CD14-positive monocyte (primary cell): ENCODE measurements around the gene DNAH14. TPM values are rescaled to one million over a fixed set of nuclear protein-coding genes. Genes with fewer than 3 reads are reported as not detected.

Experiments used
- DNase-seq, 3 donors: peaks; one replicate each; pipeline ENCODE4 v3.0.0-alpha.2; 2011 to 2022
- H2AFZ ChIP-seq: 2 replicates; pipeline ENCODE4 v1.6.0; 2012; ENCODE audit warnings: mild to moderate bottlenecking, low read depth, low read length, inconsistent platforms; ENCODE audit not compliant: insufficient read depth, poor library complexity, severe bottlenecking
- H3K27ac ChIP-seq, 2 donors: 1 replicate in 1 of 2; 2 replicates in 1 of 2; pipeline ENCODE4 v1.5.1; 2012 to 2013; ENCODE audit warnings: low read length in 2 of 2, control low read depth in 1 of 2, inconsistent platforms in 1 of 2, low read depth in 1 of 2, mild to moderate bottlenecking in 1 of 2
- H3K27me3 ChIP-seq, 2 donors: one replicate each; pipeline versions ENCODE4 v1.6.0 to v1.6.1; 2011 to 2013; ENCODE audit warnings: low read length in 2 of 2; ENCODE audit not compliant: control insufficient read depth in 2 of 2, insufficient read depth in 2 of 2
- H3K36me3 ChIP-seq, 2 donors: replicated peaks in 1 of 2; 1 replicate in 1 of 2; 2 replicates in 1 of 2; pipeline versions ENCODE4 v1.5.1 to v1.6.1; 2012 to 2013; ENCODE audit warnings: low read length in 2 of 2, control low read depth in 1 of 2, inconsistent platforms in 1 of 2, mild to moderate bottlenecking in 1 of 2; ENCODE audit not compliant: insufficient read depth in 2 of 2, control insufficient read depth in 1 of 2
- H3K4me1 ChIP-seq, 2 donors: 1 replicate in 1 of 2; 2 replicates in 1 of 2; pipeline versions ENCODE4 v1.5.1 to v1.6.1; 2012 to 2013; ENCODE audit warnings: low read length in 2 of 2, control low read depth in 1 of 2, inconsistent platforms in 1 of 2, mild to moderate bottlenecking in 1 of 2, moderate library complexity in 1 of 2; ENCODE audit not compliant: insufficient read depth in 2 of 2, control insufficient read depth in 1 of 2
- H3K4me2 ChIP-seq: replicated peaks from 2 replicates; pipeline ENCODE3; 2012; ENCODE audit warnings: low read length, moderate library complexity, mild to moderate bottlenecking; ENCODE audit not compliant: poor library complexity, severe bottlenecking; ENCODE audit errors: extremely low read depth
- H3K4me3 ChIP-seq, 3 experiments: fragments of 200-600 bp in 1 of 3; sonication (generic) in 1 of 3; replicated peaks in 1 of 3; 1 replicate in 2 of 3; 2 replicates in 1 of 3; pipeline ENCODE4 v1.5.1; 2011 to 2013; ENCODE audit warnings: low read length in 3 of 3, mild to moderate bottlenecking in 3 of 3, control low read depth in 2 of 3, low read depth in 2 of 3, inconsistent platforms in 1 of 3, moderate library complexity in 1 of 3
- H3K79me2 ChIP-seq: 2 replicates; pipeline ENCODE4 v1.6.0; 2012; ENCODE audit warnings: mild to moderate bottlenecking, control low read depth, inconsistent platforms, low read length, moderate library complexity; ENCODE audit not compliant: insufficient read depth
- H3K9ac ChIP-seq: 2 replicates; pipeline ENCODE4 v1.6.0; 2017; ENCODE audit warnings: low read length, mild to moderate bottlenecking; ENCODE audit not compliant: insufficient read depth, poor library complexity, severe bottlenecking
- H3K9me3 ChIP-seq, 2 donors: replicated peaks in 1 of 2; 1 replicate in 1 of 2; 2 replicates in 1 of 2; pipeline versions ENCODE4 v1.5.1 to v1.6.1; 2012 to 2013; ENCODE audit warnings: low read length in 2 of 2, control low read depth in 1 of 2; ENCODE audit not compliant: control insufficient read depth in 1 of 2, insufficient read depth in 1 of 2
- H4K20me1 ChIP-seq: 2 replicates; pipeline ENCODE4 v1.6.0; 2012; ENCODE audit warnings: mild to moderate bottlenecking, low read length, control low read depth, moderate library complexity; ENCODE audit not compliant: insufficient read depth
- H3K27ac Mint-ChIP-seq, 7 donors: one replicate each; pipeline ENCODE4 v1.8.0; 2020; ENCODE audit warnings: mild to moderate bottlenecking in 7 of 7, mixed read lengths in 7 of 7, moderate library complexity in 6 of 7, inconsistent platforms in 2 of 7
- H3K27me3 Mint-ChIP-seq, 3 donors: one replicate each; pipeline ENCODE4 v1.8.0; 2021 to 2022; ENCODE audit warnings: low read depth in 3 of 3, mild to moderate bottlenecking in 3 of 3, mixed read lengths in 3 of 3, moderate library complexity in 3 of 3, inconsistent platforms in 1 of 3
- H3K36me3 Mint-ChIP-seq, 2 donors: one replicate each; pipeline ENCODE4 v1.8.0; 2020; ENCODE audit warnings: mixed read lengths in 2 of 2, inconsistent platforms in 1 of 2, mild to moderate bottlenecking in 1 of 2
- H3K4me1 Mint-ChIP-seq: one replicate; pipeline ENCODE4 v1.8.0; 2020; ENCODE audit warnings: mild to moderate bottlenecking, mixed read lengths
- H3K4me3 Mint-ChIP-seq, 2 donors: one replicate each; pipeline ENCODE4 v1.8.0; 2020; ENCODE audit warnings: mild to moderate bottlenecking in 2 of 2, mixed read lengths in 2 of 2, moderate library complexity in 1 of 2
- H3K9me3 Mint-ChIP-seq, 7 donors: one replicate each; pipeline ENCODE4 v1.8.0; 2020 to 2022; ENCODE audit warnings: mixed read lengths in 7 of 7, mild to moderate bottlenecking in 6 of 7, moderate library complexity in 6 of 7, inconsistent platforms in 2 of 7
- CTCF ChIP-seq: fragments of 200-600 bp; IDR thresholded peaks from one replicate; pipeline ENCODE4 v1.8.0; 2022; ENCODE audit warnings: antibody characterized with exemption, mild to moderate bottlenecking
- WGBS: methylation state at CpG from one replicate; pipeline ENCODE4 v1.1.5; 2013; ENCODE audit warnings: missing lambda C conversion rate; ENCODE audit not compliant: insufficient coverage; 5-methylcytosine and 5-hydroxymethylcytosine counted together
- intact Hi-C, 2 donors: fragments of 100-400 bp; cut with micrococcal nuclease; formaldehyde crosslinking; loops; one replicate each; pipeline versions ENCODE4 v1.15.0 to v1.15.1; 2023
- polyA plus RNA-seq, 3 donors: library from polyadenylated mRNA; depleted of rRNA in 1 of 3; unstranded in 2 of 3; stranded (reverse) in 1 of 3; fragments of 300-500 nt in 2 of 3; fragments of >200 nt in 1 of 3; fragmentation: Illumina TruSeq in 2 of 3; gene quantifications; 1 replicate in 2 of 3; 2 replicates in 1 of 3; pipeline ENCODE4 v1.2.3, GENCODE V29; 2012 to 2021

DNAH14 gene
- polyA plus RNA-seq, 3 donors, result 0.83 TPM; not detected in 2

GRCh38 chr1:225111000-225111399 is 181.5 kb downstream of the DNAH14 start:
- Histone ChIP-seq H3K4me2 (no peak overlapping the region), H3K27ac (no peak overlapping the region), H3K36me3 (no peaks in the 10 kb centered on the region), H3K9ac (no peak overlapping the region), H3K4me3 (no peak overlapping the region), H3K9me3 (peaks cover 4 to 18% of the 10 kb centered on the region in 2 donors), H4K20me1 (no peaks in the 10 kb centered on the region), H2AFZ (no peak overlapping the region), H3K27me3 (no peaks in the 10 kb centered on the region), H3K79me2 (no peaks in the 10 kb centered on the region), H3K4me1 (no peaks in the 10 kb centered on the region)
- no peaks in the 10 kb centered on the region for H3K36me3 Mint-ChIP-seq
- DNase-seq, result no peak
- H3K4me3 Mint-ChIP-seq, result no peak overlapping the region
- H3K9me3 Mint-ChIP-seq, result peaks cover 4 to 10% (median 7%) of the 10 kb centered on the region in 7 donors
- TF ChIP-seq CTCF, result no peak
- peaks cover 0 to 1% (median 0%) of the 10 kb centered on the region in 3 donors for H3K27me3 Mint-ChIP-seq
- H3K27ac Mint-ChIP-seq, result no peak overlapping the region
- no peaks in the 10 kb centered on the region for H3K4me1 Mint-ChIP-seq
- intact Hi-C loops, result no loop called here

- Mint-ChIP-seq H3K4me3 (no peak overlapping the region), H3K9me3 (peaks cover 0 to 6% (median 2%) of the 10 kb centered on the region in 7 donors), H3K27me3 (peaks cover 0 to 1% (median 0%) of the 10 kb centered on the region in 3 donors), H3K27ac (no peak overlapping the region), H3K4me1 (no peaks in the 10 kb centered on the region), H3K36me3 (no peaks in the 10 kb centered on the region)
- Histone ChIP-seq H3K4me3 (no peak overlapping the region), H4K20me1 (no peaks in the 10 kb centered on the region), H3K9ac (no peak overlapping the region), H3K4me2 (no peak overlapping the region), H3K36me3 (no peaks in the 10 kb centered on the region), H2AFZ (no peak overlapping the region), H3K9me3 (peaks cover 4 to 13% of the 10 kb centered on the region in 2 donors), H3K79me2 (no peaks in the 10 kb centered on the region), H3K27me3 (no peaks in the 10 kb centered on the region), H3K4me1 (no peaks in the 10 kb centered on the region), H3K27ac (no peak overlapping the region)
- DNase-seq, result no peak
- WGBS, result 100% methylated on average over 1 of the region's 1 CpG
- TF ChIP-seq CTCF, result no peak
- intact Hi-C loops, result no loop called here
Observed at GRCh38 chr1:225113265-225113664, 183.8 kb downstream of the DNAH14 start.
